ENCODE measurements around the gene TCERG1L.

Gene TCERG1L

DNA sequence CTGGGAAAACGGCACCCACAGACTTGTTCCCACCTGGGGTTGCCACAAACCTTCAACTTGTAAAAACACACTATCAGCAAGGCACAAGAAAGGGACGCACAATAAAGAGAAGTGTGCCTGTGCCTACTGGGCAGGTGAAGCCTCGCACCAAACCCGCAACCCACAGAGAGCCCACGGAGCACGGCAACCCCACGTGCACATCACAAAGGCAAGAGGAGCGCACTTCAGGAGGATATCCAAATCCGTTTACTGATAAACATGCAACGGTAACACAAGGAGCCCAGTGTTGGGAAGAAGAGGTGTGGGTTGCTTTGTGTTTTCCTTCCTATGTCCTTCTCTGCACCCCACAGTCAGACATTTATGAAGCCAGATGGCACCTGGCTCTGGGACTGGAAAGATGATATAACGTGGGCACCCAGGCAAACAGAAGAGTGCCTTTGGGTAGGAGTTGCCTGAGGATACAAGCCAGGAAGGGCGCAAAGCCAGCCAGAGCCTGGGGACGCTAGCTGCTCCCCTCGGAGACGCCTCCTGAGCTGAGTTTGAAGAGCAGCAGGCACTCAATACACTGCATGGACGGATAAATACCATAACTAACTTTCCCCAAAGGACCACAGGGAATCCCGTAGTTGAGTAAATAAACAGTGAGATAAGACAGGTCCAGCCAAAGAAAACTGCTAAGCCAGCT lies 41.6 kb downstream of the TCERG1L start:
- no peak for DNase-seq

DNA sequence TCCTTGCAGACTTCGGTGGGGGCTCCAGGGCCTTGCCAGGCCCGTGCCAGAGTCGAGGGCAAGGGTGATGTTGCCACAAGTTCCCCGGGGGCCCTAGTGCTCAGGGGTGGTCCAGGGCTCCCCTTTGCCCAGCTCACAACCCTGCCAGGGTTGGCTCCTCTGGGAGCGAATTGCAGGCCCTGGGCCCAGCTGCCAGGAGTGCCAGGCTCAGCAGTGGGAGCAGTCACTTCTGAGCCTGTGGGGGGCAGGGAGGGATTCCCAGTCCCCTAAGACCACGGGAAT lies 43.8 kb downstream of the TCERG1L start:
- no peak for DNase-seq

- no peak for DNase-seq
These were observed 44.3 kb downstream of the TCERG1L start for GRCh38 chr10:131266936-131267813.

- no peak for DNase-seq
These were observed 47.3 kb downstream of the TCERG1L start for GRCh38 chr10:131264110-131264788.

- DNase-seq: no peak
These were observed 49.5 kb downstream of the TCERG1L start for GRCh38 chr10:131261890-131262475.

DNA sequence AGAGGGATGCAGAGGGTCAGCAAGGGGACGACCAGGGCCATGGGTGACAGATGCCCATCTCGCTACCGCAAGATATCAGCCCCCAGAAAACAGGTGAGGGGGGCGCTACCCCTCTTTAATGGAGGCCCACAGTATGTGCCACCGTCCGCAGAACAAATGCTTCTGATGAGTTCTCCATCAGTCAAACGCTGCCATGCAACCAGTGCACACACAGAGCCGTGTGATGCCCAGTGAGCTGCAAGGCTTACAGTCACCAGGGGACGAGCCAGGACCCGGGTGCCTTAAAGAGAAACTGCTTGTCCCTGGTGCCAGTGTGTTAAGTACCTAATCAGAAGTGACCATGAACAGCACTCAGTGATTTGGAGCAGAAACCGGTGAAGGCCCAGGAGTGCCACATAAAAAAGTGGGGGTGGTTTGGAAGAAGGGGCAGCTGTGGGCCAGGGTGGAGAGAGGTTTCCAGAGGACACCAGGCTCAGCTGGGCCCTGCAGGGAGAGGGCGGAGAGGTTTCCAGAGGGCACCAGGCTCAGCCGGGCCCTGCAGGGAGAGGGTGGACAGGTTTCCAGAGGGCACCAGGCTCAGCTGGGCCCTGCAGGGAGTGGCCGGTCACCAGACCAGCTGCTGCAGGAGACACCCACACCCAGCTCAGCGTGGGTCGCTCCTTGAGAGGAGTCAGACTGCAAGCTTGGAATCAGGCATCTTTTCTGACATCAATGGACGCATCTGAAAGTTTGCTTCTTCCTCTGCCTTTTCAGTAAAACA lies 50.9 kb downstream of the TCERG1L start:
- no peak for DNase-seq

DNA sequence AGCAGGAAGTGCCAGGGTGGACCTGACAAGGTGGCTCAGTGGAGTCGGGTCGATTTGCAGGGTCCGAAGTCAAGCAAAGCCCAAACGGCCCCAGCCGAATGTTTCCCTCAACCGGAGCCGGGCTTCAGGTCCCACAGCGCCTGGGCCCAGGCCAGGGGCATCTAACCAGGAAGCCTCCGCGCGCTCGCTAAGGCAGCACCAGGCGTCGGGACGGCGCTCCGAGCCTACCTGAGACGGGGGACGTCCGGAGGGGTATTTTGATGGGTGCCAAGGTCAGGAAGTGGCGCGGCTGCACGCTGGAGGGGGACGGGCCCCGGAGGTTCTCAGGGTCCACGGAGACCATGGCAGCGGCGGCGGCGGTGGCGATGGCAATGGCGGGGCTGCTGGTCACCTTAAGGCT lies 51.5 kb downstream of the TCERG1L start:
- DNase-seq: no peak

- DNase-seq: no peak
These were observed 52.0 kb downstream of the TCERG1L start for GRCh38 chr10:131259535-131259934.

DNA sequence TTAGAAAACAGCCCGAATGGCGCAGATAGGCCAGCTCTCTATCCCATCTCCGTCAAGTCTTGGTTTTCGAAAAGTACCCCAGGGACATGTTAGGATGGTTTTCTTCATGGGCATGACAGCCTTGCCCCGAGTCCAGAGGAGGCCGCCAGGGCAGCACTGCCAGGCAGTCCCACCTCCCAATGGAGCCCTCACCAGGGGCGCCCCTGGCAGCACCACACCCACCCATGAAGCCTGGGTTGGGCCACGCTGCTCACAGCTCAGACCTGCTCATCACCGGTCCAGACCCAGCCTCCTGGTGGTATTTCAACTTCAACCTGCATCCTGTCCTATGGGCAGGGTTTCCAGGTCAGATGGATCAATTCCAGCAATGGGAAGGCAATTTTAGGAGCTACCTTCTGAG lies 53.3 kb downstream of the TCERG1L start:
- DNase-seq: no peak

- no peak for DNase-seq
These were observed 54.5 kb downstream of the TCERG1L start for GRCh38 chr10:131257027-131257426.

- DNase-seq: no peak
These were observed 56.7 kb downstream of the TCERG1L start for GRCh38 chr10:131254859-131255252.

GRCh38 chr10:131253931-131254858 lies 57.3 kb downstream of the TCERG1L start:
- DNase-seq: no peak

- no peak for DNase-seq
These were observed 58.8 kb downstream of the TCERG1L start for GRCh38 chr10:131252567-131253276.

DNA sequence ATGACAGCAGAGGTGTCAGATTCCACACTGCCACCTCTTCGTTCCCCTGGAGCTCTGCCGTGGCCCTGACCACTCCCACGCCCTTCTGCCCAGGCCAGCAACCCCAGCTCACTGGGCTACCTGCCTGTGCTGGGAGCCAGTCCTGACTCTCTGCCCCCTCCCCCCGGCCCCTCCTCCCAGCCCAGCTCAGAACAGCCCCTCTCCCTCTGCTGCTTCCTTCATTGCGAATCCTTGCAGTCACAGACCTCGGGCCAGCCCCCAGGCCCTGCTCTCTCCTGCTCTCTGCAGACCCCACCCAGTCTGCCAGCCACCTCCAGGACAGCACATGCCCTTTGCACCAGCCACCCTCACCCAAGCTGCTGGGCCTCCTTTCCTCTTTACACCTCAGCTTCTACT lies 60.4 kb downstream of the TCERG1L start:
- DNase-seq: no peak

GRCh38 chr10:131250454-131251145 lies 60.9 kb downstream of the TCERG1L start:
- no peak for DNase-seq

- no peak for DNase-seq
These were observed 61.6 kb downstream of the TCERG1L start for GRCh38 chr10:131249955-131250344.

DNA sequence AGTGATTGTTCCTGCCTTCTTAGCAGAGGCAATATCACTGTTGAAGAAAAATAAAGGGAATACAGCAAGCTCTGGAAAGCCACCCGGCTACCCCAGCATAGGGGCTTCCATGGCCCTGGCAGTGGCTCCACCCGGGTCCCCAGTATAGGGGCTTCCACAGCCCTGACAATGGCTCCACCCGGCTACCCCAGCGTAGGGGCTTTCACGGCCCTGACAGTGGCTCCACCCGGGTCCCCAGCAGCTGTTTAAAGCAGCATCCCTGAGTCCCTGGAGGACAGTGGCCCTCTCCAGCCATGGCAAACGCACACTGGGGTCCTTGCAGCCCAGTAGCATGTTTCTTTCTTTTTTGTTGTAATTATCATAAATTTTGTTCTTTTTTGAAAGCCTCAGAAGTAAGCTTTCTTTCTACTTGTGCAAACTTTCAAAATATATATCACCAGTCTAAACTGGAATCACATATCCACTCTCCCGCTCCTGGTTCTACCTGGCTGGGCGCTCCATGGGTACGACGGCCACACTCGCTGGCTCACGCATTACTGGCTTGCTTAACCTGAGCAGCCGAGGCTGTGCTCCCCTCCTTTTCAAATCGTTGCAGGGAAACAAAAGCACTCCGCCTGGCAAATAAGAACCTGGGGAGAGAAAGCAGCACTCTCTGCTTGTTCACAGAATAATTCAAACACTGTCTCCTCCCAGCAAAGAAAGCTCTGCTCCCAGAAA lies 62.1 kb downstream of the TCERG1L start:
- no peak for DNase-seq

DNA sequence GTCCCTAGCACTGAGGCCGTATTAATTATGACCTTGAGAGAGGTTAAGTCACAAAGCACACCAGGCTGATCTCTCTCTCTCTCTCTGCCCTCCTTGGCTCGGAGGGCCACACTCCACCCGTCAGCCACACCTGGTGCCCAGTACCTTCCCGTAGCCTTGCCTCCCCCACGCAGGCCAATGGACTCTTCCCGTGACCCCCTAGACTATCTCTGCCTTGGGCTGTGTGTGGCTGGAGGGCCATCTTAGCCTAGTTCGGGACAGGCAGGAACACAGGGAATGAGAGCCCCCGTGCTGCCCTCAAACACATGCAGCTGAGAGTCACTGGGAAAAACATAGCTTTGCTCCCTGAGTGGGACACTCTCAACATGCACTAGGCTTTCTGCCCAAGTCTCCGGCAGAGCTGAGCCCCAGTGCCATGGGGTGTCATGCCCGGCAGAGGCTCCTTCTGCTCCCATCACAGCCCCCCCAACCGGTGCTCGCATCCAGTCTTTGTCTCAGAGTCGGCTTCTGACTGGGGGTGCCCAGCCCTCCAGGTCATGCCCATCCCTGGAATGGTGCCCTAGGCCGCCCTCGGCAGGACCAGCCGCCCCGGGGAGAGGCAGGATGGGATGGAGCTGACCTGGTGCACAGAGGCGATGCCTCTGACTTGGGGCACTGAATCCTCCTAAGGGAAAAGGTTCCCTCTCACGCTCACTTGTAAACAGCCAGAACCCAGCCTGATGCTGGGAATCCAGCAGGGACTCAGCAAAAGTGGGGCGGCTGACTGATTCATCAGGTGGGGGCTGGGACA lies 63.0 kb downstream of the TCERG1L start:
- DNase-seq: no peak

- DNase-seq: no peak
These were observed 63.6 kb downstream of the TCERG1L start for GRCh38 chr10:131247873-131248272.

All from activated CD8-positive, alpha-beta memory T cell treated with anti-CD3 and anti-CD28 coated beads, Interleukin-2, amount 50 U/mL, for 4 hours (primary cell).